NT2/D1 (cell line): ENCODE data around the gene CLDN22.

ENCODE experiments used
- SUZ12 ChIP-seq: IDR thresholded peaks from 2 replicates; pipeline ENCODE4 v1.6.1; 2011; ENCODE audit not compliant: insufficient read length, insufficient read depth; ENCODE audit errors: extremely low read depth
- ZNF274 ChIP-seq: IDR thresholded peaks from 2 replicates; pipeline ENCODE4 v1.6.1; 2011; ENCODE audit warnings: mild to moderate bottlenecking, low read depth, low read length

DNA sequence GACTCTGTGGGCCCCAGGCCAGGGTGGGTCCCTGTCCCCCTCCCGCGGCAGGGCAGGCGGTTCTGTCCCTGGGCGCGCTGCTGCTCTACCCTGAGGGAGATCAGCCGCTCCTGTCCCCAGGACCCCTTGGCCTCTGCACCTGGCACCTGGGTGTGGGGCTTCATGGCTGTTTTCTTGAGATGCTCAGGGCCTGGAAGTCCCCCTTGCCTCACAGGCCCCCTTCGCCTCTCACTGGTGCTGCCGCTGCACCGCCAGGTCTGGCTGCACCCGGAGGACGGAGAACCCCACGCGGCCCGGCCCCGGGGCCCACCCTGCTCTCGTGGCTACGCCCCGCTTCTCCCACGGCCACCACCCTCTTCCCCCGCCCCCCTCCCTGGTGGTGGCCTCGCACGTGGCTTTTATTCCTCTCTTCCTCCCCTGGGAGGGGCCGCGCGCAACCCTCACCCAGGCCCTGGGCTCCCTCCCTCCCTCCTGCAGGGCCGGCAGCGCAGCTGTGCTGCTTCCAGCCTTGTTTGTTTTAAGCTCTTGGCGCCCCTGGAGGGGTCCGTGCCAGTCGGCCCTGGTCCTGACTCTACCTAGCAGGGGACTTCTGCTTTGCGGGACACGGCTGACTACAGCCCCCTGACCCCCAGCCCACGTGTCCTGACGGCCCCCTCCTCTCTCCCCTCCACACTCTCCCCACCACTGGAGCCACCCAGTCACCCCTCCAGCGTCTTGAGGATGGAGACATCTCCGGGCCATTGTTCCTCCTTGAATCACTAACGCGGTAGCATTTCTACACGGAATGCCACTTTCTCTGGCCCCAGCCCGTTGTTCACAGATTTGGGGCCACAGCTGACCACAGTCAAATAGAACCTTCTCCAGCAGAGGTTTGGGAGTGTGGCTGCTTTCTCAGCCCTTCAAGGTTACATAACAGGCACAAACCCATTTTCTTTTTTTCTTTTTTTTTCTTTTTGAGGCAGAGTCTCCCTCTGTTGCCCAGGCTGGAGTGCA lies 22.8 kb upstream of the CLDN22 start:
- TF ChIP-seq SUZ12: no peak
- TF ChIP-seq ZNF274: no peak
